SK-N-SH treated with all-trans-retinoic acid at 6 μM for 48 hours (cell line): ENCODE results near the gene ARHGAP15.

Source experiments
- ATAC-seq: fragments of 200-7000 bp; cut with Tn5 transposase; 3 replicates; pipeline ENCODE4 v1.9.1; 2020; ENCODE audit warnings: mild to moderate bottlenecking, moderate library complexity
- BACH2 ChIP-seq: fragments of 250-450 bp; sonication (Bioruptor Pico); IDR thresholded peaks from 2 replicates; pipeline ENCODE4 v1.9.0; 2021; ENCODE audit warnings: mild to moderate bottlenecking, borderline replicate concordance
- CREB5 ChIP-seq: fragments of 250-450 bp; sonication (Bioruptor Pico); IDR thresholded peaks from 2 replicates; pipeline ENCODE4 v1.5.1; 2020; ENCODE audit warnings: low read depth, mild to moderate bottlenecking, moderate library complexity
- CSDC2 ChIP-seq: fragments of 250-450 bp; sonication (Bioruptor Pico); IDR thresholded peaks from 2 replicates; pipeline ENCODE4 v1.5.0; 2020; ENCODE audit warnings: mild to moderate bottlenecking, moderate library complexity
- CSRNP3 ChIP-seq: fragments of 250-450 bp; sonication (Bioruptor Pico); IDR thresholded peaks from 2 replicates; pipeline ENCODE4 v1.5.1; 2021; ENCODE audit warnings: mild to moderate bottlenecking, moderate library complexity
- ESRRG ChIP-seq: fragments of 250-450 bp; sonication (Bioruptor Pico); IDR thresholded peaks from 2 replicates; pipeline ENCODE4 v1.6.1; 2021; ENCODE audit warnings: mild to moderate bottlenecking
- GLIS3 ChIP-seq: fragments of 250-450 bp; sonication (Bioruptor Pico); IDR thresholded peaks from 2 replicates; pipeline ENCODE4 v1.5.0; 2020; ENCODE audit warnings: mild to moderate bottlenecking, moderate library complexity
- ISL1 ChIP-seq: fragments of 250-450 bp; sonication (Bioruptor Pico); IDR thresholded peaks from 2 replicates; pipeline ENCODE4 v2.1.2; 2022; ENCODE audit warnings: mild to moderate bottlenecking, moderate library complexity
- OSR1 ChIP-seq: fragments of 250-450 bp; sonication (Bioruptor Pico); IDR thresholded peaks from 2 replicates; pipeline ENCODE4 v1.8.0; 2022; ENCODE audit warnings: moderate library complexity, mild to moderate bottlenecking, inconsistent platforms
- PPARA ChIP-seq: fragments of 250-450 bp; sonication (Bioruptor Pico); IDR thresholded peaks from 2 replicates; pipeline ENCODE4 v1.5.0; 2020; ENCODE audit warnings: mild to moderate bottlenecking, borderline replicate concordance
- RARB ChIP-seq: fragments of 250-450 bp; sonication (Bioruptor Pico); IDR thresholded peaks from 2 replicates; pipeline ENCODE4 v1.8.0; 2021; ENCODE audit warnings: mild to moderate bottlenecking, moderate library complexity
- SNAI2 ChIP-seq: fragments of 250-450 bp; sonication (Bioruptor Pico); IDR thresholded peaks from 2 replicates; pipeline ENCODE4 v1.5.0; 2020; ENCODE audit warnings: mild to moderate bottlenecking, moderate library complexity
- TCF4 ChIP-seq: fragments of 250-450 bp; sonication (Bioruptor Pico); IDR thresholded peaks from 2 replicates; pipeline ENCODE4 v1.8.0; 2021; ENCODE audit warnings: mild to moderate bottlenecking, moderate library complexity, borderline replicate concordance
- TOX ChIP-seq: fragments of 250-450 bp; sonication (Bioruptor Pico); IDR thresholded peaks from 2 replicates; pipeline ENCODE4 v1.8.0; 2021; ENCODE audit warnings: mild to moderate bottlenecking, moderate library complexity, borderline replicate concordance
- TSHZ2 ChIP-seq: fragments of 250-450 bp; sonication (Bioruptor Pico); IDR thresholded peaks from 2 replicates; pipeline ENCODE4 v1.5.0; 2020; ENCODE audit warnings: mild to moderate bottlenecking, moderate library complexity
- ZC3H10 ChIP-seq: fragments of 250-450 bp; sonication (Bioruptor Pico); IDR thresholded peaks from 2 replicates; pipeline ENCODE4 v1.5.1; 2021; ENCODE audit warnings: mild to moderate bottlenecking, moderate library complexity
- ZFP3 ChIP-seq: fragments of 250-450 bp; sonication (Bioruptor Pico); IDR thresholded peaks from 2 replicates; pipeline ENCODE4 v1.5.0; 2020; ENCODE audit warnings: mild to moderate bottlenecking, moderate library complexity
- ZFP30 ChIP-seq: fragments of 450-650 bp; formaldehyde crosslinking; IDR thresholded peaks from 2 replicates; pipeline ENCODE4 v1.5.0; 2022; ENCODE audit warnings: mild to moderate bottlenecking, moderate library complexity
- ZNF565 ChIP-seq: fragments of 450-650 bp; formaldehyde crosslinking; conservative IDR thresholded peaks from 2 replicates; pipeline ENCODE4 v1.5.0; 2020; ENCODE audit warnings: low read depth, mild to moderate bottlenecking, moderate library complexity
- ZNF70 ChIP-seq: fragments of 450-650 bp; formaldehyde crosslinking; IDR thresholded peaks from 2 replicates; pipeline ENCODE4 v1.5.0; 2020; ENCODE audit warnings: mild to moderate bottlenecking, moderate library complexity
- ZNF8 ChIP-seq: fragments of 450-650 bp; formaldehyde crosslinking; IDR thresholded peaks from 2 replicates; pipeline ENCODE4 v1.5.0; 2020; ENCODE audit warnings: mild to moderate bottlenecking, moderate library complexity
- TF ChIP-seq, protein P1 (sequence below): fragments of 250-450 bp; sonication (Bioruptor Pico); IDR thresholded peaks from 2 replicates; pipeline ENCODE4 v1.8.0; 2021; ENCODE audit warnings: low read depth, mild to moderate bottlenecking, moderate library complexity, borderline replicate concordance
- TF ChIP-seq, protein P2 (sequence below): fragments of 250-450 bp; sonication (Bioruptor Pico); IDR thresholded peaks from 2 replicates; pipeline ENCODE4 v1.8.0; 2020; ENCODE audit warnings: mild to moderate bottlenecking, moderate library complexity, borderline replicate concordance

ARHGAP15 gene

GRCh38 chr2:143162123-143162837, 33.1 kb downstream of the ARHGAP15 start (continued):
- TF ChIP-seq CSRNP3 (CRISPR knock-in tag) (no peak), ESRRG (no peak), ZC3H10 (CRISPR knock-in tag) (no peak), RARB (CRISPR knock-in tag) (no peak), BACH2 (CRISPR knock-in tag) (no peak), TSHZ2 (CRISPR knock-in tag) (no peak)
- TF ChIP-seq, protein P1, sequence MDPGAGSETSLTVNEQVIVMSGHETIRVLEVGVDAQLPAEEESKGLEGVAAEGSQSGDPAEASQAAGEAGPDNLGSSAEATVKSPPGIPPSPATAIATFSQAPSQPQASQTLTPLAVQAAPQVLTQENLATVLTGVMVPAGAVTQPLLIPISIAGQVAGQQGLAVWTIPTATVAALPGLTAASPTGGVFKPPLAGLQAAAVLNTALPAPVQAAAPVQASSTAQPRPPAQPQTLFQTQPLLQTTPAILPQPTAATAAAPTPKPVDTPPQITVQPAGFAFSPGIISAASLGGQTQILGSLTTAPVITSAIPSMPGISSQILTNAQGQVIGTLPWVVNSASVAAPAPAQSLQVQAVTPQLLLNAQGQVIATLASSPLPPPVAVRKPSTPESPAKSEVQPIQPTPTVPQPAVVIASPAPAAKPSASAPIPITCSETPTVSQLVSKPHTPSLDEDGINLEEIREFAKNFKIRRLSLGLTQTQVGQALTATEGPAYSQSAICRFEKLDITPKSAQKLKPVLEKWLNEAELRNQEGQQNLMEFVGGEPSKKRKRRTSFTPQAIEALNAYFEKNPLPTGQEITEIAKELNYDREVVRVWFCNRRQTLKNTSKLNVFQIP (CRISPR knock-in tag): no peak
- TF ChIP-seq, all 23 proteins: peak for 0

- ATAC-seq: no peak
- TF ChIP-seq ZNF8 (CRISPR knock-in tag): no peak
- TF ChIP-seq RARB (CRISPR knock-in tag): no peak
- TF ChIP-seq, protein P1 (CRISPR knock-in tag): no peak
- TF ChIP-seq ESRRG: no peak
- TF ChIP-seq ZFP30: no peak
- no peak for TF ChIP-seq ZNF565 (CRISPR knock-in tag)
- no peak for TF ChIP-seq BACH2 (CRISPR knock-in tag)
- TF ChIP-seq GLIS3: no peak
- TF ChIP-seq, all 23 proteins: peak for 0
These were observed 33.8 kb downstream of the ARHGAP15 start for GRCh38 chr2:143162997-143163396.

- no peak for ATAC-seq
- TF ChIP-seq ZNF8 (CRISPR knock-in tag) (no peak), ZFP30 (no peak), PPARA (CRISPR knock-in tag) (no peak), RARB (CRISPR knock-in tag) (no peak), TOX (CRISPR knock-in tag) (no peak), ZNF70 (CRISPR knock-in tag) (no peak), SNAI2 (CRISPR knock-in tag) (no peak), ZC3H10 (CRISPR knock-in tag) (no peak)
These were observed 34.3 kb downstream of the ARHGAP15 start for GRCh38 chr2:143163499-143163898.

DNA sequence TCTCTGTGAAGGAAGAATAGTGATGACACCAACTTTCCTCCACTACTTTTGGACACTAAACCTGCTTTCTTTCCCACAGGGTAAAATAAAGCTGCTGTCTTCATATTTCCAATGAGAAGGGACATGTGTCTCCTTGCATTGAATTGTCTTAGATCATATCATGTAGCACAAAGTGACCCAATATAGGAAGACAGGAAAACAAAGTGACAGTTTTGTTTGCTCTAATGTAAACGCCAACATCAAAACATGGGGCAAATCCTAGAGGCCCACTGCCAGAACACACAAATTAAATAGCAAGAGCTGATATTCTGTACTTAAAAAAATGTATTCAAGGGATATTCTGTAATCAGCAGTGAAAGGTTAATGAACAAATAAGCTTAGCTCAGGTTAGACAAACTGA, 36.1 kb downstream of the ARHGAP15 start:
- TF ChIP-seq ZFP30 (no peak), ZFP3 (CRISPR knock-in tag) (no peak), PPARA (CRISPR knock-in tag) (no peak), ZNF8 (CRISPR knock-in tag) (no peak), GLIS3 (no peak), ZNF70 (CRISPR knock-in tag) (no peak), OSR1 (CRISPR knock-in tag) (no peak), ISL1 (no peak), TCF4 (CRISPR knock-in tag) (no peak), CREB5 (CRISPR knock-in tag) (no peak), CSDC2 (no peak), SNAI2 (CRISPR knock-in tag) (no peak)
- TF ChIP-seq, protein P1 (CRISPR knock-in tag): no peak
- TF ChIP-seq, protein P2, sequence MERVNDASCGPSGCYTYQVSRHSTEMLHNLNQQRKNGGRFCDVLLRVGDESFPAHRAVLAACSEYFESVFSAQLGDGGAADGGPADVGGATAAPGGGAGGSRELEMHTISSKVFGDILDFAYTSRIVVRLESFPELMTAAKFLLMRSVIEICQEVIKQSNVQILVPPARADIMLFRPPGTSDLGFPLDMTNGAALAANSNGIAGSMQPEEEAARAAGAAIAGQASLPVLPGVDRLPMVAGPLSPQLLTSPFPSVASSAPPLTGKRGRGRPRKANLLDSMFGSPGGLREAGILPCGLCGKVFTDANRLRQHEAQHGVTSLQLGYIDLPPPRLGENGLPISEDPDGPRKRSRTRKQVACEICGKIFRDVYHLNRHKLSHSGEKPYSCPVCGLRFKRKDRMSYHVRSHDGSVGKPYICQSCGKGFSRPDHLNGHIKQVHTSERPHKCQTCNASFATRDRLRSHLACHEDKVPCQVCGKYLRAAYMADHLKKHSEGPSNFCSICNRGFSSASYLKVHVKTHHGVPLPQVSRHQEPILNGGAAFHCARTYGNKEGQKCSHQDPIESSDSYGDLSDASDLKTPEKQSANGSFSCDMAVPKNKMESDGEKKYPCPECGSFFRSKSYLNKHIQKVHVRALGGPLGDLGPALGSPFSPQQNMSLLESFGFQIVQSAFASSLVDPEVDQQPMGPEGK (CRISPR knock-in tag): no peak
- ATAC-seq: no peak
